GM13976 (cell line): ENCODE results near the gene MECR.

Experiments used
- DNase-seq: peaks from one replicate; pipeline ENCODE4 v3.0.0; 2012; ENCODE audit warnings: low spot score
- CTCF ChIP-seq: IDR thresholded peaks from 2 replicates; pipeline ENCODE4 v1.5.1; 2012; ENCODE audit warnings: borderline replicate concordance, mild to moderate bottlenecking; ENCODE audit not compliant: insufficient read depth; ENCODE audit errors: extremely low read depth, missing control alignments, control extremely low read depth
- in situ Hi-C: fragments of 300-500 bp; cut with MboI; formaldehyde crosslinking; loops from one replicate; pipeline ENCODE4 v1.12.0; 2022; ENCODE audit warnings: low sequenced_read_pairs, mixed read lengths, inconsistent platforms; ENCODE audit not compliant: unreplicated experiment

The MECR gene

DNA sequence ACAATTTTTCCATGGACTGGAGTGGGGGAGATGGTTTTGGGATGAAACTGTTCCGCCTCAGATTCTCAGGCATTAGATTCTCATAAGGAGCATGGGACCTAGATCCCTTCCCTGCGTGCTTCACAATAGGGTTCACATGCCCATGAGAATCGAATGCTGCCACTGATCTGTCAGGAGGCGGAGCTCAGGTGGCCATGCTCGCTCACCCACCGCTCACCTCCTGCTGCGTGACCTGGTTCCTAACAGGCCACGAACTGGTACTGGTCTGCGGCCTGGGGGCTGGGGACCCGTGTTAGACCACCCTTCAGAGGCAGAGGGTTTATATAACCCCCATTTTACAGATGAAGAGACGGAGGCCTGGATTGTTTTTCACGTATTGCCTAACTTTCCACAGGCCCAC, 32.7 kb downstream of the MECR start:
- DNase-seq = no peak
- in situ Hi-C loops = loop anchor here (5.0 to 10.0 kb wide), 2 partner anchors 316 to 413 kb away; no protein-coding TSS in a partner anchor
- no peak for TF ChIP-seq CTCF

- in situ Hi-C loops = loop anchor here (5.0 to 10.0 kb wide), 2 partner anchors 315 to 413 kb away; no protein-coding TSS in a partner anchor
- DNase-seq = peak; percentile 49
Observed at GRCh38 chr1:29197590-29197924, 33.2 kb downstream of the MECR start.

DNA sequence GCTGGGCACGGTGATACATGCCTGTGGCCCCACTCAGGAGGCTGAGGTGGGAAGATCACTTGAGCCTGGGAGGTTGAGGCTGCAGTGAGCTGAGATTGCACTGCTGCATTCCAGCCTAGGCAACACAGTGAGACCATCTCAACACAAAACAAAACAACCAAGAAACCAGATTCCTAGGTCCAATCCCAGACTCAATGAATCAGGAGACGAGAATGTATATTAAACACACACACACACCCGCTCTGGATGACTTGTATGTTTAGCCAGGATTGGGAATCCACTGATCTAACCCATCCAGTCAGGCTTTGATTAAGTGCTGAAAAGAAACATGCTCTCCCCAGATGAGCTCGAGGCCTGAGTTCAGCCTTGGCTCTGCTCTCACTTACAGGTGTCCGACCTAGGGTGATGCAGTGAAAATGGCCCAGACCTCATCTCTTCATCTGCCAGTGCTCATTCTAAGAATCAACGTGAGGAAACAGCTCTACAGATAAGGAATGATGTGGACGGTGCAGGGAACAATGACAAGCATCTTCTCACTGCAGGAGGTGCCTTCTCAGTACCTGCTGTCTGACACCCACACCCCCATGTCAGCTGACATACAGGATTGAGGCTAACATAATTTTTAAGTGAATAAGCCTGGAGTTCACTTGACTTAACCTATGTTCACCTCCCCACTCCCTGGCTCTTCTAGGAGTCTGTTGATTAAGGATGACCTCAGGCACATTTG, 33.7 kb downstream of the MECR start:
- DNase-seq = no peak
- in situ Hi-C loops = loop anchor here (5.0 to 10.0 kb wide), 2 partner anchors 315 to 412 kb away; no protein-coding TSS in a partner anchor
- no peak for TF ChIP-seq CTCF

More at GRCh38 chr1:29197590-29197924, 33.2 kb downstream of the MECR start:
- TF ChIP-seq CTCF = no peak

GRCh38 chr1:29195881-29196291, 34.8 kb downstream of the MECR start:
- in situ Hi-C loops = loop anchor here (5.0 to 10.0 kb wide), 2 partner anchors 314 to 411 kb away; no protein-coding TSS in a partner anchor
- no peak for DNase-seq
- TF ChIP-seq CTCF = no peak

GRCh38 chr1:29193879-29194455, 36.8 kb downstream of the MECR start:
- DNase-seq = no peak
- in situ Hi-C loops = loop anchor here (10.0 kb wide), 1 partner anchor 409 kb away; no protein-coding TSS in a partner anchor
- TF ChIP-seq CTCF = no peak

GRCh38 chr1:29190718-29191117, 40.0 kb downstream of the MECR start:
- no peak for DNase-seq
- TF ChIP-seq CTCF = no peak
- in situ Hi-C loops = loop anchor here (10.0 kb wide), 1 partner anchor 406 kb away; no protein-coding TSS in a partner anchor

DNA sequence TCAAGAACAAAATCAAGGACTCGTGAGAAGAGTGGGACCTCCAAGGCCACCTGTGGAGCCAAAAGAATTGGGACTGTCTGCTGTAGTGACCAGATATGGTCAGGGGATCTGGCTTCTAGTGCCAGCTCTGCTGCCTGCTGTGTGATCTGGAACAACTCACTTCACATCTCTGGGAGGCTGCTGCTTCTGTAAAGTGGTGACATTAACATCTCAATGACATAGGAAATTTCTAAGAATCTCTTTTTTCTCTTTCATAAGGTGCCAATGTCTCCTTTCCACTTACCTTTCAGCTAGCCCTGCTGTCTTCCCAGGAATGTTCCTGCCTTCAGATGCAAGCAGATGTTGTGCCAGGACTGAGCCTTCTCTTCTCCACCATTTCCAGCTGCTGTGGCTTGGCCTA, 44.0 kb downstream of the MECR start:
- TF ChIP-seq CTCF = no peak
- in situ Hi-C loops = no loop called here
- DNase-seq = no peak
